Lung (tissue), 12 donors: ENCODE results near the gene STK32B. TPM values are rescaled to one million over a fixed set of nuclear protein-coding genes. Genes with fewer than 3 reads are reported as not detected.

ENCODE experiments used
- ATAC-seq: fragments of 200-7000 bp; cut with Tn5 transposase; one replicate; pipeline ENCODE4 v1.9.1; 2020; ENCODE audit warnings: moderate number of reproducible peaks; ENCODE audit not compliant: insufficient read depth, low FRiP score
- DNase-seq, 3 donors: peaks; one replicate each; pipeline ENCODE4 v3.0.0-alpha.2; 2013 to 2017
- H3K27ac ChIP-seq, 2 donors: one replicate each; pipeline ENCODE4 v1.5.1; 2013; ENCODE audit warnings: mild to moderate bottlenecking in 2 of 2, moderate library complexity in 2 of 2, control low read depth in 1 of 2, inconsistent platforms in 1 of 2, low read depth in 1 of 2, low read length in 1 of 2
- H3K27me3 ChIP-seq, 3 donors: one replicate each; pipeline ENCODE4 v1.5.1; 2013; ENCODE audit warnings: low read length in 2 of 3; ENCODE audit not compliant: control insufficient read depth in 3 of 3, insufficient read depth in 3 of 3
- H3K36me3 ChIP-seq, 4 donors: one replicate each; pipeline ENCODE4 v1.5.1; 2013; ENCODE audit warnings: low read length in 4 of 4, mild to moderate bottlenecking in 1 of 4, moderate library complexity in 1 of 4; ENCODE audit not compliant: control insufficient read depth in 4 of 4, insufficient read depth in 4 of 4
- H3K4me1 ChIP-seq, 5 donors: one replicate each; pipeline ENCODE4 v1.5.1; 2013; ENCODE audit warnings: low read length in 5 of 5, mild to moderate bottlenecking in 2 of 5, moderate library complexity in 1 of 5; ENCODE audit not compliant: control insufficient read depth in 5 of 5, insufficient read depth in 5 of 5
- H3K4me3 ChIP-seq: one replicate; pipeline ENCODE4 v1.5.1; 2013; ENCODE audit warnings: mild to moderate bottlenecking, control low read depth, moderate library complexity
- H3K9ac ChIP-seq, 2 donors: one replicate each; pipeline ENCODE4 v1.5.1; 2013; ENCODE audit warnings: low read length in 2 of 2, control low read depth in 1 of 2; ENCODE audit not compliant: insufficient read depth in 1 of 2
- H3K9me3 ChIP-seq, 4 donors: one replicate each; pipeline ENCODE4 v1.5.1; 2013; ENCODE audit warnings: low read length in 3 of 4, mild to moderate bottlenecking in 1 of 4, moderate library complexity in 1 of 4; ENCODE audit not compliant: control insufficient read depth in 4 of 4, insufficient read depth in 3 of 4
- CTCF ChIP-seq: IDR thresholded peaks from 2 replicates; pipeline ENCODE4 v1.5.1; 2012; ENCODE audit warnings: mild to moderate bottlenecking; ENCODE audit errors: control extremely low read depth, extremely low read depth
- WGBS, 2 donors: extraction: QIAGEN DNeasy Blood & Tissue Kit; methylation state at CpG; one replicate each; pipeline ENCODE4 v1.1.7; 2013; 5-methylcytosine and 5-hydroxymethylcytosine counted together
- polyA plus RNA-seq, 2 donors: library from polyadenylated mRNA; stranded (reverse); fragments of 200-250 nt; gene quantifications; one replicate each; pipeline ENCODE4 v1.2.1, GENCODE V29; 2013
- total RNA-seq, 2 donors: library from RNA; depleted of rRNA in 1 of 2; stranded (reverse); fragments of >200 nt in 1 of 2; gene quantifications; one replicate each; pipeline ENCODE4 v1.2.1, GENCODE V29; 2014 to 2021
- donor health status: control.
- donor health status: control.
- donor health status: Bipolar disorder and iron deficiency.
- donor health status: healthy.
- donor health status: DM: yes; HTN: yes; CAD: no.

The STK32B gene
- total and polyA plus RNA-seq, 4 donors = 0.29 to 2.2 (median 1.4) TPM

DNA sequence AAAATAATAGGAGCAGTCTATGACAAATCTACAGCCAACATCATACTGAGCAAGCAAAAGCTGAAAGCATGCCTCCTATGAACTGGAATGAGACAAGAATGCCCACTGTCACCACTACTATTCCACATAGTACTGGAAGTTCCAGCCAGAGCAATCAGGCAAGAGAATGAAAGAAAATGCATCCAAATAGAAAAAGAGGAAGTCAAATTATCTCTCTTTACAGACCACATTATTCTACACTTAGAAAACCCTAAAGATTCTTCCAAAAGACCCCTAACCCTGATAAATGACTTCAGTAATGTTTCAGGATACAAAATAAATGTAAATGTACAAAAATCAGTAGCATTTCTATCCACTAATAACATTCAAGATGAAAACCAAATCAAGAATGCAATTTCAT is 249.0 kb downstream of the STK32B start:
- DNase-seq = no peak
- TF ChIP-seq CTCF = no peak
- H3K36me3 ChIP-seq = no peaks in the 10 kb centered on the region
- no peak overlapping the region for H3K4me3 ChIP-seq
- no peak for ATAC-seq
- H3K9me3 ChIP-seq = peaks cover 0 to 3% (median 0%) of the 10 kb centered on the region in 4 donors
- H3K9ac ChIP-seq = no peak overlapping the region
- H3K27me3 ChIP-seq = no peaks in the 10 kb centered on the region
- no peaks in the 10 kb centered on the region for H3K4me1 ChIP-seq
- no peak overlapping the region for H3K27ac ChIP-seq

DNA sequence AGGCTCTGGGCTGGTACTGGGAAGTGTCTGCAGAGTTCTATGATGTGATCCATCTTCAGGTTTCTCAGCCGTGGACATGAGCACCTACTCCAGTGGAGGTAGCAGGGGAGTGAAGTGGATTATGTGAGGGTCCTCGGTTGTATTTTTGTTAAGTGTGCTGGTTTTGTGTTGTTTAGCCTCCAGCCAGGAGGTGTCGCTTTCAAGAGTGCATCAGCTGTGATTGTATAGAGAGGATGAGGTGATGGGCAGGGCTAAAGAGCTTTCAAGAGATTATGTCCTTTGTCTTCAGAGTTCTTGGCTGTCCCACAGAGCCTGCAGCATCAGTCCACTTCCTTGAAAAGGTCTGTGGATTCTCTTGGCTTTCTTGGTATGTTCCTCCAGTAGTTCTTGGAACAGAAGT is 256.6 kb downstream of the STK32B start:
- ATAC-seq = no peak

GRCh38 chr4:5322321-5322720 is 271.0 kb downstream of the STK32B start:
- TF ChIP-seq CTCF = no peak
- WGBS, 2 donors = 85 to 91% methylated on average over 2 of the region's 2 CpGs

More for the DNA sequence above, 256.6 kb downstream of the STK32B start:
- H3K9me3 ChIP-seq = peaks cover 0 to 6% (median 0%) of the 10 kb centered on the region in 4 donors
- 90 to 95% methylated on average over 3 of the region's 3 CpGs for WGBS, 2 donors
- TF ChIP-seq CTCF = no peak
- no peaks in the 10 kb centered on the region for H3K4me1 ChIP-seq
- no peak for DNase-seq
- H3K4me3 ChIP-seq = no peak overlapping the region
- H3K27me3 ChIP-seq = no peaks in the 10 kb centered on the region
- H3K36me3 ChIP-seq = no peaks in the 10 kb centered on the region
- H3K9ac ChIP-seq = no peak overlapping the region
- no peak overlapping the region for H3K27ac ChIP-seq

GRCh38 chr4:5330339-5330989 is 279.2 kb downstream of the STK32B start:
- H3K4me3 ChIP-seq = no peak overlapping the region
- TF ChIP-seq CTCF = no peak
- DNase-seq = peak in 1 of 3 donors; percentile 1
- no peak overlapping the region for H3K27ac ChIP-seq
- ATAC-seq = no peak
- H3K27me3 ChIP-seq = no peaks in the 10 kb centered on the region
- WGBS, 2 donors = 66 to 81% methylated on average over 3 of the region's 3 CpGs
- H3K36me3 ChIP-seq = no peaks in the 10 kb centered on the region
- peaks cover 0 to 17% (median 2%) of the 10 kb centered on the region in 4 donors for H3K9me3 ChIP-seq
- no peak overlapping the region for H3K9ac ChIP-seq
- no peaks in the 10 kb centered on the region for H3K4me1 ChIP-seq

More at GRCh38 chr4:5322321-5322720, 271.0 kb downstream of the STK32B start:
- Histone ChIP-seq H3K9ac (no peak overlapping the region), H3K4me1 (no peaks in the 10 kb centered on the region), H3K4me3 (no peak overlapping the region), H3K9me3 (peaks cover 0 to 8% (median 2%) of the 10 kb centered on the region in 4 donors), H3K27ac (no peak overlapping the region), H3K36me3 (no peaks in the 10 kb centered on the region), H3K27me3 (no peaks in the 10 kb centered on the region)
- ATAC-seq (no peak), DNase-seq (no peak)
